HEK293 (cell line): ENCODE measurements around the gene DLG2.
"Not testable (repeated sequence)": the region's sequence is repeated elsewhere in the genome, so short reads cannot be mapped to it uniquely, and the experiment has no call there.

Experiments
- CTCF ChIA-PET: fragments of 350-600 bp; formaldehyde crosslinking; extraction: SDS; loops from one replicate; lab custom pipeline; 2021; ENCODE audit warnings: antibody characterized with exemption; lab: Yijun Ruan, JAX
- POLR2A ChIA-PET: fragments of 300-600 bp; formaldehyde crosslinking; extraction: SDS; loops from one replicate; lab custom pipeline; 2020; ENCODE audit warnings: antibody characterized with exemption, inconsistent platforms; lab: Yijun Ruan, JAX
- H3K27ac ChIP-seq: fragments of 200-500 bp; sonication (Bioruptor generic); 2 replicates; pipeline ENCODE4 v1.5.1; 2014; ENCODE audit warnings: low read depth, low read length, control low read depth, inconsistent platforms; ENCODE audit errors: extremely low read depth
- H3K36me3 ChIP-seq, 2 experiments: fragments of 200-500 bp in 1 of 2; sonication (Bioruptor generic) in 1 of 2; 1 replicate in 1 of 2; 2 replicates in 1 of 2; pipeline ENCODE4 v1.5.1; 2014 to 2017; ENCODE audit warnings: inconsistent platforms in 2 of 2, low read length in 2 of 2; ENCODE audit not compliant: control insufficient read depth in 2 of 2, insufficient read depth in 1 of 2
- H3K4me1 ChIP-seq: fragments of 200-500 bp; sonication (Bioruptor generic); 2 replicates; pipeline ENCODE4 v1.5.1; 2014; ENCODE audit warnings: mild to moderate bottlenecking, low read length, inconsistent platforms; ENCODE audit not compliant: control insufficient read depth, insufficient read depth
- H3K4me3 ChIP-seq: 2 replicates; pipeline ENCODE4 v1.5.1; 2011; ENCODE audit warnings: low read depth, mild to moderate bottlenecking, control low read depth, low read length, moderate library complexity
- H3K9me3 ChIP-seq: fragments of 200-500 bp; sonication (Bioruptor generic); 2 replicates; pipeline ENCODE4 v1.5.1; 2014; ENCODE audit warnings: low read depth, low read length, inconsistent platforms; ENCODE audit not compliant: control insufficient read depth, insufficient read depth
- HOXA7 ChIP-seq: sonication (generic); formaldehyde crosslinking; IDR thresholded peaks from 2 replicates; pipeline ENCODE4 v1.8.1; 2022; ENCODE audit warnings: missing genetic modification reagents, borderline replicate concordance
- OSR2 ChIP-seq: fragments of 450-650 bp; formaldehyde crosslinking; IDR thresholded peaks from 2 replicates; pipeline ENCODE4 v1.5.1; 2016; ENCODE audit warnings: missing biosample characterization, missing genetic modification characterization
- PBX3 ChIP-seq: sonication (generic); formaldehyde crosslinking; IDR thresholded peaks from 2 replicates; pipeline ENCODE4 v1.8.1; 2022; ENCODE audit warnings: mild to moderate bottlenecking, moderate library complexity, missing genetic modification reagents
- REPIN1 ChIP-seq: fragments of 450-650 bp; formaldehyde crosslinking; IDR thresholded peaks from 2 replicates; pipeline ENCODE4 v1.5.1; 2017; ENCODE audit warnings: missing biosample characterization, missing genetic modification characterization, low read depth
- SCRT2 ChIP-seq: fragments of 450-650 bp; formaldehyde crosslinking; IDR thresholded peaks from 2 replicates; pipeline ENCODE4 v1.5.1; 2016; ENCODE audit warnings: missing biosample characterization, missing genetic modification characterization
- WT1 ChIP-seq: fragments of 450-650 bp; formaldehyde crosslinking; IDR thresholded peaks from 2 replicates; pipeline ENCODE4 v1.5.1; 2016; ENCODE audit warnings: missing biosample characterization, missing genetic modification characterization
- ZBTB44 ChIP-seq: fragments of 450-650 bp; IDR thresholded peaks from 2 replicates; pipeline ENCODE4 v1.5.1; 2018; ENCODE audit warnings: missing biosample characterization, mild to moderate bottlenecking, missing genetic modification characterization
- ZFHX2 ChIP-seq: fragments of 450-650 bp; formaldehyde crosslinking; conservative IDR thresholded peaks from 2 replicates; pipeline ENCODE4 v1.5.1; 2016; ENCODE audit warnings: missing biosample characterization, missing genetic modification characterization
- ZNF112 ChIP-seq: fragments of 450-650 bp; formaldehyde crosslinking; IDR thresholded peaks from 2 replicates; pipeline ENCODE4 v1.5.0; 2017; ENCODE audit warnings: missing biosample characterization, missing genetic modification characterization
- ZNF174 ChIP-seq: fragments of 450-650 bp; formaldehyde crosslinking; IDR thresholded peaks from 2 replicates; pipeline ENCODE4 v1.5.0; 2017; ENCODE audit warnings: missing biosample characterization, mild to moderate bottlenecking, missing genetic modification characterization
- ZNF19 ChIP-seq: fragments of 450-650 bp; formaldehyde crosslinking; IDR thresholded peaks from 2 replicates; pipeline ENCODE4; 2016; ENCODE audit warnings: missing biosample characterization, missing genetic modification characterization, low read depth
- ZNF202 ChIP-seq: fragments of 450-650 bp; formaldehyde crosslinking; IDR thresholded peaks from 2 replicates; pipeline ENCODE4 v1.5.1; 2016; ENCODE audit warnings: missing biosample characterization, missing genetic modification characterization, borderline replicate concordance
- ZNF23 ChIP-seq: fragments of 450-650 bp; formaldehyde crosslinking; IDR thresholded peaks from 2 replicates; pipeline ENCODE4 v1.5.1; 2016; ENCODE audit warnings: missing biosample characterization, missing genetic modification characterization, borderline replicate concordance
- ZNF274 ChIP-seq, 2 experiments: fragments of 200-500 bp in 1 of 2; fragments of 450-650 bp in 1 of 2; sonication (Bioruptor generic) in 1 of 2; formaldehyde crosslinking in 1 of 2; IDR thresholded peaks; 2 replicates each; pipeline versions ENCODE4 v1.5.1 to v1.6.1; 2014 to 2016; ENCODE audit warnings: borderline replicate concordance in 1 of 2, inconsistent platforms in 1 of 2, low read length in 1 of 2, missing biosample characterization in 1 of 2, missing genetic modification characterization in 1 of 2
- ZNF280D ChIP-seq: fragments of 450-650 bp; formaldehyde crosslinking; IDR thresholded peaks from 2 replicates; pipeline ENCODE4 v1.5.1; 2016; ENCODE audit warnings: missing biosample characterization, missing genetic modification characterization
- ZNF350 ChIP-seq: fragments of 450-650 bp; formaldehyde crosslinking; IDR thresholded peaks from 2 replicates; pipeline ENCODE4 v1.5.0; 2017; ENCODE audit warnings: missing biosample characterization, mild to moderate bottlenecking, missing genetic modification characterization
- ZNF354C ChIP-seq: fragments of 450-650 bp; formaldehyde crosslinking; IDR thresholded peaks from 2 replicates; pipeline ENCODE4 v1.5.1; 2016; ENCODE audit warnings: missing biosample characterization, missing genetic modification characterization, low read depth, borderline replicate concordance
- ZNF433 ChIP-seq: fragments of 450-650 bp; formaldehyde crosslinking; IDR thresholded peaks from 2 replicates; pipeline ENCODE4 v1.5.1; 2016; ENCODE audit warnings: missing biosample characterization, missing genetic modification characterization, low read depth
- ZNF514 ChIP-seq: fragments of 450-650 bp; formaldehyde crosslinking; IDR thresholded peaks from 2 replicates; pipeline ENCODE4 v1.5.1; 2016; ENCODE audit warnings: missing biosample characterization, missing genetic modification characterization
- ZNF521 ChIP-seq: fragments of 450-650 bp; formaldehyde crosslinking; IDR thresholded peaks from 2 replicates; pipeline ENCODE4 v1.5.1; 2017; ENCODE audit warnings: missing biosample characterization, mild to moderate bottlenecking, missing genetic modification characterization
- ZNF571 ChIP-seq: fragments of 450-650 bp; formaldehyde crosslinking; IDR thresholded peaks from 2 replicates; pipeline ENCODE4 v1.5.0; 2017; ENCODE audit warnings: missing biosample characterization, missing genetic modification characterization
- ZNF629 ChIP-seq: fragments of 450-650 bp; formaldehyde crosslinking; IDR thresholded peaks from 2 replicates; pipeline ENCODE4 v1.5.1; 2017; ENCODE audit warnings: missing biosample characterization, missing genetic modification characterization
- ZNF704 ChIP-seq: fragments of 450-650 bp; formaldehyde crosslinking; IDR thresholded peaks from 2 replicates; pipeline ENCODE4 v1.5.1; 2016; ENCODE audit warnings: missing biosample characterization, missing genetic modification characterization
- ZNF707 ChIP-seq: fragments of 450-650 bp; formaldehyde crosslinking; IDR thresholded peaks from 2 replicates; pipeline ENCODE4 v1.5.1; 2016; ENCODE audit warnings: missing biosample characterization, missing genetic modification characterization
- ZNF791 ChIP-seq: fragments of 450-650 bp; formaldehyde crosslinking; IDR thresholded peaks from 2 replicates; pipeline ENCODE4 v1.5.1; 2016; ENCODE audit warnings: missing biosample characterization, missing genetic modification characterization
- ZNF837 ChIP-seq: fragments of 450-650 bp; formaldehyde crosslinking; IDR thresholded peaks from 2 replicates; pipeline ENCODE4 v1.5.1; 2016; ENCODE audit warnings: missing biosample characterization, missing genetic modification characterization

Gene DLG2

GRCh38 chr11:85406316-85406715, 220.8 kb downstream of the DLG2 start (continued):
- TF ChIP-seq PBX3 (no peak), ZNF23 (no peak), ZBTB44 (tag by site-specific recombination) (no peak), SCRT2 (tag by site-specific recombination) (no peak), ZNF791 (tag by site-specific recombination) (no peak), ZNF707 (tag by site-specific recombination) (no peak), ZNF202 (tag by site-specific recombination) (no peak), ZNF433 (tag by site-specific recombination) (no peak), REPIN1 (no peak), ZNF704 (tag by site-specific recombination) (no peak)

- H3K36me3 ChIP-seq, POLR2A ChIA-PET, H3K9me3 ChIP-seq, H3K27ac ChIP-seq, CTCF ChIA-PET, H3K4me3 ChIP-seq, H3K4me1 ChIP-seq: not testable (repeated sequence)
Observed at GRCh38 chr11:85395515-85396055, 231.6 kb downstream of the DLG2 start.

- POLR2A ChIA-PET: no interaction called here
- Histone ChIP-seq H3K36me3 (no peaks in the 10 kb centered on the region), H3K4me1 (no peaks in the 10 kb centered on the region), H3K27ac (no peak overlapping the region), H3K9me3 (no peaks in the 10 kb centered on the region), H3K4me3 (no peak overlapping the region)
- CTCF ChIA-PET: no interaction called here
- TF ChIP-seq ZNF280D (tag by site-specific recombination) (no peak), ZNF629 (tag by site-specific recombination) (no peak), ZNF521 (no peak), ZNF274 (IDR thresholded peaks at IDR 0.05; ENCODE audit: low read length) (no peak), ZNF274 (tag by site-specific recombination; IDR thresholded peaks at IDR 0.05; ENCODE audit: borderline replicate concordance) (no peak), ZNF354C (tag by site-specific recombination) (no peak), ZNF112 (tag by site-specific recombination) (no peak), ZNF19 (tag by site-specific recombination) (no peak), ZNF571 (tag by site-specific recombination) (no peak), OSR2 (no peak), ZFHX2 (tag by site-specific recombination) (no peak), HOXA7 (no peak), ZNF514 (no peak), ZNF433 (tag by site-specific recombination) (no peak), ZNF837 (no peak), WT1 (tag by site-specific recombination) (no peak), ZNF350 (tag by site-specific recombination) (no peak), ZNF174 (no peak)
Observed at GRCh38 chr11:85394283-85394682, 232.9 kb downstream of the DLG2 start.
